Testis (tissue), 2 donors: ENCODE results near the gene MYOD1.

Source experiments
- CTCF ChIP-seq, 3 experiments: fragments of 450-650 bp in 2 of 3; fragments of 200-600 bp in 1 of 3; sonication (generic) in 1 of 3; IDR thresholded peaks; one replicate each; pipeline ENCODE4 v1.5.1; 2016 to 2019; ENCODE audit warnings: antibody characterized with exemption in 3 of 3, mild to moderate bottlenecking in 2 of 3, moderate library complexity in 1 of 3
- POLR2A ChIP-seq: fragments of 450-650 bp; IDR thresholded peaks from one replicate; pipeline ENCODE4 v1.6.1; 2017; ENCODE audit warnings: antibody characterized with exemption, mild to moderate bottlenecking, moderate library complexity

- TF ChIP-seq POLR2A (no peak), CTCF (IDR thresholded peaks at IDR 0.05) (no peak)
Measured at GRCh38 chr11:17734418-17734911, 15.1 kb downstream of the MYOD1 start, which contains the start of gene KCNC1.
